GM21529 (cell line): ENCODE data around the gene GBGT1.
"Not testable (repeated sequence)": the region's sequence is repeated elsewhere in the genome, so short reads cannot be mapped to it uniquely, and the experiment has no call there.

ENCODE experiments used
- ATAC-seq: cut with Tn5 transposase; IDR thresholded peaks from one replicate; pipeline ENCODE4 v1.9.1; 2021; ENCODE audit not compliant: unreplicated experiment

GBGT1 gene

DNA sequence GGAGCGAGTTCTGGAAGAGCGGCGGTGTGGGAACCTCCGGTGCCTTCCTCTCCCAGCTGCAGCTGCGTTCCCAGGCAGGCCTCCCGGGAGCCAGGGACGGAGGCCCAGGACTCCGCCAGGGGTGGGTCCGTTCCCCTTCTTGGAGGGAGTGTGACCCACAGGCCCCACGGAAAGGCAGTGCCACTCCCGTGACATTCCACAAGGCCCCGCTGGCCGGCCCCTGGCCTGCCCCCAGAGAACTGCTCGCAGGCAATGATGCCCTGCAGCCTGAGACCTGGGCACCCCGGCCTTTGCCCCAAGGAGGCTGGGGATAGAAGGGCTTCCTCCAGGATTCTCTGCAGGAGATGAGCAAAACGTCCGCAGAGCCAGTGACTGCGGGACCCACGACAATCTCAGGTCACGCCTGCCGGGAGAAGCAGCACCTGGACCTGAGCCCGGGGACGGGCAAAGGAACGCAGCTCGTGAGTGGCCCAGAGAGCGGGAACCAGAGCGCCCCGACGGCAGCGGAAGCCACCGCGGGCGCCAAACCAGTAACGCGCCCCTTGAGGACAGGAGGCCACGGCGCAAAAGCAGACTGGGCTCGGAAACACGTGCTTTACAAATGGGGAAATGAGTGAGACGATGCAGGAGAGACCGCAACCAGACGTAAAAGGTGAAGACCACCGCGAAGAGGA is 36.1 kb upstream of the GBGT1 start:
- ATAC-seq = no peak

DNA sequence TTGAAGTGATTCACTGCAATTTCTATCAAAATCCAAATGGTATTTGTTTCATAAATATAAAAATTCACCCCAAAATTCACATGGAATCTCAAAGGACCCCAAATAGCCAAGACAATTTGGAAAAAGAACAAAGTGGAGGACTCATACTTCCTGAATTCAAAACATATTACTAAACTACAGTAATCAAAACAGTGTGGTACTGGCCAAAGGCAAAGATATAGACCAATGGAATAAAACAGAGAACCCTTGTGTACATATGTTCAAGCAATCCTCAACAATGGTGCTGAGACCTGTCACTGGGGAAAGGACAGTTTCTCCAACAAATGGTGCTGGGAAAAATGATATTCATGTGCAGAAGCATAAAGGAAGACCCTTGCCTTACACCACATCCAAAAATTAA is 31.3 kb upstream of the GBGT1 start:
- ATAC-seq = no peak

DNA sequence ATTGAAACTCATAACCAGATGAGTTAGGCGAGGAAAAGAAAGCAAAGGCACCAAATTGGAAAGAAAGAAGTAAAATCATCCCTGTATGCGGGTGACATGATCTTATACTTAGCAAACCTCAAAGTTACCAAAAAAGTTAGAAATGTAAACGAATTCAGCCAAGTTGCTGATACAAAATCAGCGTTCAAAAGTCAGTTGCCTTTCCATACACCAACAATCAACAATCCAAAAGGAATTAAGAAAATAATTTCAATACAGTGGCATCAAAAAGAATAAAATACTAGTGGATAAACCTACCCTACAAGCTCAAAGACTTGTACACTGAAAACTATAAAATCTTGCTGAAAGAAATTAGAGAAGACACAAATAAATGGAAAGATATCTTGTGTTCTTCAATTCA is 30.9 kb upstream of the GBGT1 start:
- no peak for ATAC-seq

DNA sequence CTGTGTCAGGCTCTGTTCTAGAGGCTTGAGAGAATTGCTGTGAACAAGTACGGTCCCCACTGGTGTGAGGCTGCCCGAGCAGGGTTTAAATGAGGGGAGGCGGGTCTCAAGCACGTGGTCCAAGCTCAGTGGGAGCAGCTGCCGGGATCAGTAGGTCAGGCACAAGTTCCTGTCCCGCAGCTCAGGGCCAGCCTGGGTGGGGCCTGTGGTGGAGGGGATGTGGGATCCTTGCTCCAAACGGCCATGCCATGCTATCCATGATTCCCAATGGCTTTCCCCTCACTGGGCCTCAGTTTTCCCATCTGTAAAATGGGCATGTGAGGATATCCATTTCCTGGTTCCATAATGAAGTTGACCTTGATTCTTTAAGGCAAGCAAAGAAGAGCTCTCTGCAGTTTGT is 28.3 kb upstream of the GBGT1 start:
- no peak for ATAC-seq

DNA sequence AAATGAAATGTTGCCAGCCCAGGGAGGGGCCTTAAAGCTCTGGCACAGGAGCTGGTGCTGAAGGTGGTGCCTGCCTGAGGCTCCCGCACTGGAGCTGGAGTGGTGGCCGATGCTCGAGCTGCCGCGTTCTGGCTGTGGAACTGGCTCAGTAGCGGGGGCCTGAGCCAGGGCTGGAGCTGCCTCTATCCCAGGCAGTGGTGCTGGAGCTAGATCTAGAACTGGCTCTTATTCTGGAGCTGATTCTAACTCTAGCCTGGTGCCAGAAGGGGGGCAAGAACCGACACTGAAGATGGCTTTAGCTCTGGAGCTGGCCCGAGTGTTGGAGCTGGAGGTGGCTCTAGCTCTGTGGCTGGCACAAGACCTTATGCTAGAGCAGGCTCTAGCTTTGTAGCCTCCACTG is 26.1 kb upstream of the GBGT1 start:
- no peak for ATAC-seq

DNA sequence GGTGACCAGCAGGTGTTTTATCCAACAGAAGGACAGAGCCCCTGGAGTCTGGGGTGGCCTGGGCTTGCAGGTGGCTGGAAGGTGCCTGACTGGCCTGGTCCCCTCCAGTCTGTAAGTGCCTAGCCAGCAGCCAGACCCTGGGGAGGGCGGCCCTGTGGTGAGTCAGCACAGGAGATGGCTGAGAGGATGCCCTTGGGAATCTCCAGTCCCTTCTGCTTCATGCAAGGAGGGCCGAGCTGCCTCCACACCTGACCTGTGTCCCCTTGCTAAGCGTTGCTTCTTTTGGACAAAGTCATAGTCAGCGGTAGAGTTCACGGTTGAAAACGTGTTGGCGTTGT is 25.1 kb upstream of the GBGT1 start:
- no peak for ATAC-seq

DNA sequence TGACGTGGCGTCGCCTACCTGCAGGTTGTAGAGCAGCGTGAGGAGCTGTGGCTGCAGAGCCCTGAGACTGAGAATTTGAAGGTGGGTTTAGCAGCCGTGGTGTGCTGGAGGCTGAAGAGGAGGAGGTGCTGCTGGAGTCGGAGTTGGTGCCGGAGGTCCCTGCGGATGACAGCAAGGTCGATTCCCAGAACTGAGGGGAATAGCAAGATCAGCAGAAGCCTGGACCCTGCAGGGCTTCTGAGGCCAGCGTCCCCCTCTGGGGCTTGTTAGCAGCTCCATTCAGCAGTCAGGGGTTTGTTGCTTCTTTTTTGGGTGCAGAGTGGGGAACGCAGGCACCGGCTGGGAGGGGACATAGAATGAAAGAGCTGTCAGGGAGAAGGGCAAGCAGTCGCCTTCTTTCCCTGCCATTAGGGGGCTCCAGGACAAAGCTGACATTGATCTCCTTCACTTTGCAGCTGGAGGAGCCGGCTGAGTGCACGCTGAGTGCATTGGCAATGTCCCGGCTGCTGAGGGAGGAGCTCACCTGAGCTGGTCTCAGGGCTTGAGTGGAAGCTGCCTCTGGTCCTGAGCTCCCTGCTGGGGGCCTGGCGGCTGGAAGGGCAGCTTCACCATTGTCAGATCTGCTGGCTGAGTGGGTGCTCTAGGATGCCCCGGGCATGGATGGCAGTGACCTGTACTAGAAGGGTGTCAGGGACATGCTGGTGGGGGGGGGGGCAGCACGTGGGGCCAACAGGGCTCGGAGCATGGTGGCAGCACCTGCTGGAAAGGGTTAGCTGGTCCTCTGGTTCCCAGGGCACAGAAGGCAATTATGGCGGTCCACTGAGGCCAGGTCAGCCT is 24.5 kb upstream of the GBGT1 start:
- ATAC-seq = no peak

DNA sequence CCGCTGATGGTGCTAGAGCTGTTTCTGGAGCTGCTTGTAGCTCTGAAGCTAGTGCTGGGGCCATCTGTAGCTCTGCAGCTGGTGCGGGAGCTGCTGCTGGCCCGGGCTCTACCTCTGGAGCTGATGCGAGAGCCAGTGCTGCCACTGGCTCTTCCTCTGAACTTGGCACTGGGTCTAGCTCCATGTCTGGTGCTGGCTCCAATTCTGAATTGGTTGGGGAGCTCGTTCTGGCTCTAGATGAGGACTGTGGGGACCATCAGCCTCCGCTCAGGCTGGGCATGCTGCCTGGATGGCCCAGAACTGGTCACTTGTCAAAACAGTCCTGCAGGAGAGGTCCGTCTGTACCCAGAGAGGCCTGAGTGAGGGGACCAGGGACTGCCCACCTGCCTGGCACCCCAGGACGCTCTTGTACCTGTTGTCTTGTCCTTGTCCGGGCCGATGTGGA is 23.9 kb upstream of the GBGT1 start:
- ATAC-seq = no peak

DNA sequence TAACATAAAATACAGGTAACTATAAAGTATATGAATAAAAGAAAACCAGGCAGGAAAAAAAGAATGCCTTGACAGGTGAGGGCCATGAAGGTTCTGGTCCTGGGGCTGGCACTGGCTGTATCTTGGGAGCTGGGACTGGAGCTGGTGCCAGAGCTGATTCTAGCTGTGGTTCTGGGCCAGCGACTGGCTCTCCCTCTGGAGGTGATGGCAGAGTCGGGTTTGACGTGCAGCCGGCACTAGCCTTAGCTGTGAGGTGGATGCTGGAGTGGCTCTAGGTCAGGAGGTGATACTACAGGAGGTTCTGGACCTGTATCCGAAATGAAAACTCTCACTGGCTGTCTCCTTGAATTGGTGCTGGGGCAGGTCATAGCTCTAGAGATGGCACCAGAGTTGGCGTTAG is 23.0 kb upstream of the GBGT1 start:
- no peak for ATAC-seq

DNA sequence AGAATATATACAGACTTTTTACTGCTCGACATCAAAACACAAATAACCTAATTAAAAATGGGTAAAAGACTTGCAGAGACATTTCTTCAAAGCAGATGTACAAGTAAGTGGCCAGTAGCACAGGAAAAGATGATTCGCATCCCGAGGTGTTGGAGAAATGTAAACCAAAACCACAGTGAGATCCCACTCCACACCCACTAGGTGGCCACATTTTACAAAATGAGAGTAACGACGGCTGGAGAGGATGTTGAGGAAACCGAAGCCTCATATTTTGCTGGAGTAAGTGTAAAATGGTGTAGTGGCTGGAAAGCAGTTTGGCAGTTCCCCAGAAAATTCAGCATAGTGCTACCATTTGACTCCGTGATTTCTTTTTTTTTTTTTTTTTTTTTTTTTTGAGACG is 21.3 kb upstream of the GBGT1 start:
- no peak for ATAC-seq

DNA sequence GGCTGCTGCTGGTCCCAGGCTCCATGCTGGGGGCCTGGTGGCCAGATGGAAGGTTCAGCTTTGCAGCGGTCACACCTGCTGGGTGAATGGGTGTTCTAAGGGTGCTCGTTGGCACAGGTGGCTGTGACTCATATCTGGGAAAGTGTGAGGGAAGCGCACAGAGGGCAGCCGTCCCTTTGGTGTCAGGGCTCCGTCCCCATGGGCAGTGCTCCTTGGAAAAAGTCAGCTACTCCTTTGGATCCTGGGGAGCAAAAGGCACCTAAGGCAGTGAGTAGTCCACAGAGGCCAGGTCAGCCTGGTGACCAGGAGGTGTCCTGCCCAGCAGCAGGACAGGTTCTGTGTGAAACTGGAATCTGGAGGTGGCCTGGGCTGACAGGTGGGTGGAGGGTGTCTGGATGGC is 18.4 kb upstream of the GBGT1 start:
- no peak for ATAC-seq

DNA sequence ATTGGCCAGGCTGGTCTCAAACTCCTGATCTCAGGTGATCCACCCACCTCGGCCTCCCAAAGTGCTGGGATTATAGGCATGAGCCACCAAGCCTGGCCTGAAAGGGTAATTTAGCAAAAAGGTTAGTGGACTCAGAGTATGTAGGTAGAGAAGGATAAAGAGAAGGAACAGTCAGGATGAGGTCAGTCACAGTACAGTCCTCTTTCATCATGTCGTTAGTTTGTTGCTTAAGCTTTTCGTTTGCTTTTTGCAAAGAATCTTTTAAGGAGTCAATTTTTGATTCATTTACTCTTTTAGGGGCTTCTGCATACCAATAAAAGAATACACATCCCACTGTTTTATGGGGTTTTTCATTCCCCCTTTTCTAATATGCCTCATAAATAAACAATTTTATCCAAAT is 17.8 kb upstream of the GBGT1 start:
- no peak for ATAC-seq

DNA sequence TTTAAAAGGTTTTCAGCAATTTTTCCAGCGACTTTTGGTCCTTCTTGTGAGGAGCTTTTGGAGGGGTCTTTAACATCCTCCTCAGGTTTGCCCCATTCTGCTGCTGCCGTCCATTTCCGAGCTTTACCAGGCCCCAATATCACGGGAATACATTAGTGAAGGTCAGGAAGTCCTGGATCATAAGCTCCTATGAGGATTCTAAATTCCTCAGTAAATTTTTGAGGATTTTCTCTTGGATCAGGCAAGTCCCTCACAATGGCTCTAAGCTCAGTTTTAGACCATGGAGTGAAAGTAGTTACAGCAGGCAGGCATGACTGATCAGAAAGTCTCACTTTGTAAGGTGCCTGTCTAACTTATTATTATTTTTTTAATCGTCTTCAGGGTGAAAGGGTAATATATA is 17.2 kb upstream of the GBGT1 start:
- ATAC-seq = no peak

DNA sequence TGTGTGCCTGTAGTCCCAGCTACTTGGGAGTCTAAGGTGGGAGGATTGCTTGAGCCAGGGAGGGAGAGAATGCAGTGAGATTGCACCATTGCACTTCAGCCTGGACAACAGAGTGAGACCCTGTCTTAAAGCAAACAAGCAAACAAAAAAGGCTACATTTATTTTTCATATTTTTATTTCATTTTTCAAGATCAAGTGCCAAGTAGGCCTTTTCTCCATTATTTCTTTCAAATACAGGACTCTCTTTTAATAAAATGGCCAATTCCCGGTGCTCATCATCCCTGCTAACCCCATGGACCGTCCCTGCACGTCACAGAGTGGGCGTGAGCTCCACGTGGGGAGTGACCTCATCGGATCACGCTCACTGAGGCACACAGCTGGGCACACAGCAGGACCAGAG is 9.3 kb upstream of the GBGT1 start:
- no peak for ATAC-seq

DNA sequence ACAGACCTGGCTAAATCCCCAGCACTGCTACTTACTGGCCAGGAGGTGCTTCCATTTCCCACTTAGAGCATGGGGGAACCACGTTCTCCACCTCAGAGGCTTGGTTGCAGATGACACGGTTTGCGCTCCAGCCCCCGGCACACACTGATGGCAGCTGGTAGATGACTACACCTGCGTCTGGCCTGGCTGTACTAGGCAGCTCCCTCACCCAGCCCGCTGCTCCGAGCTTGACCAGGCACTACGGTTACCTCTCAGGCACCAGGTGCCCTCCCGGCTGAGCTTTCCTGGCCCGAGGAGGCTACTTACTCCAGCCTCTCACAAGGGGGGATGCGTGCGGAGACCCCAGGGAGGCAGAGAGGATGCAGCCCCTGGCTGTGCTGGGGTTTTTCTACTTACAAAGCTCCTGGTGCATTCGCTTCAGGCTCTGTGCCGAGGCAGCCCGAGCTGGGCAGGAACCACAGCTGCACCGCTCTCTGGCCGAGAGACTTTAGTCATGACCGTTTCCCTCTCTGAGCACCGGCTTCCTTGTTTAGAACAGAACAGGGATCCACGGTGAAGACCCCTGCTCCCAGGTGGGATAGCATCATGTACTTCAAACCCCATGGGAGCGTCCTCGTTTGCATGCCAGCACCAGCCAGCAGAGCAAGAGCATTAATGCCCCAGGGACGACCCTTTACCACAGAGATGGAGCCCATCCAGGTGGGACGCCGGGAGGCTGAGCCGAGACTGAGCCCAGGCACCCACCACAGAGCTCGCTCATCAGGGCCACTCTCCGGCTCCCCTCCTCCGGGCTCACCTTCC is 7.6 kb upstream of the GBGT1 start:
- no peak for ATAC-seq

DNA sequence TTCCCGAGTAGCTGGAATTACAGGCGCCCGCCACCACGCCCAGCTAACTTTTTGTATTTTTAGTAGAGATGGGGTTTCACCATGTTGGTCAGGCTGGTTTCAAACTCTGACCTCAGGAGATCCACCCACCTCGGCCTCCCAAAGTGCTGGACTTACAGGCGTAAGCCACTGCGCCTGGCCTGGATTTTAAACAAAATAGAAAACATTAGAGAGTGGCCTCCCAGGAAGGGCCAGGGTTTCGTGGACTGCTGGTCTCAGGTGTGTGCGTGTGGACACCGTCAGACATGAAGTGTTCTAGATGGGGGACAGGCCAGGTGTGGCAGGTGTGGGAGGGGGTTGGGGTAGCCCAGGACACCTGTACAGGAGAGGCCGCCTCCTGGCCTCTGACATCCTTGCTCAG is 7.0 kb upstream of the GBGT1 start:
- ATAC-seq = no peak

DNA sequence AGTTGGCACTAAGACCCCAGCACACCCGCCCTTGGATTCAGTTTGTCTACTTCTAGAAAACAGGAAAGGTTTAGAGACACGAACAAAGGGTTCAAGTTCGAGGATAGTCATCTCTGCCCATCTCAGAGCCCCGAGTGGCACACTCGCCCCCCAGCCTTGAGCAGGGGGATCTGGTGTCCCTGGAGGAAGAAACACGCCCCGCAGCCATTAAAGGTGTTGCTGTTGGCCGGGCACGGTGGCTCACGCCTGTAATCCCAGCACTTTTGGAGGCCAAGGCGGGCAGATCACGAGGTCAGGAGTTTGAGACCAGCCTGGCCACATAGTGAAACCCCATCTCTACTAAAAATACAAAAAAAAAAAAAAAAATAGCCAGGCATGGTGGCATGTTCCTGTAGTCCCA is 6.0 kb upstream of the GBGT1 start:
- not testable (repeated sequence) for ATAC-seq

DNA sequence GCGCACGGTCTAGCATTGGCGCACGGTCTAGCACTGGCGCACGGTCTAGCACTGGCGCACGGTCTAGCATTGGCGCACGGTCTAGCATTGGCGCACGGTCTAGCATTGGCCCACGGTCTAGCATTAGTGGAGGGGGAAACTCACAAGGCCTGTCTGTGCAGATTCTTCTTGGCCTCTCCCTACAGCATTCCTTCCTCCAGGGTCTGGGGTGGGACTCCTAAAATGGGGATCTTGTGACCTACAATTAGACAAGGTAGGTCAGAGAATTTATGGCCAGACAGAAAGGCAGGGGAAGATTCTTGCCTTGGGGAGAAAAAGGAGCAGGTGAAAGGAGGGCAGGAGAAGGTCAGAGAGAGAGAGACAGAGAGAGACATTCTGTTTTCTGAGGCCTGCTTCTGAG is 5.4 kb upstream of the GBGT1 start:
- ATAC-seq = no peak

DNA sequence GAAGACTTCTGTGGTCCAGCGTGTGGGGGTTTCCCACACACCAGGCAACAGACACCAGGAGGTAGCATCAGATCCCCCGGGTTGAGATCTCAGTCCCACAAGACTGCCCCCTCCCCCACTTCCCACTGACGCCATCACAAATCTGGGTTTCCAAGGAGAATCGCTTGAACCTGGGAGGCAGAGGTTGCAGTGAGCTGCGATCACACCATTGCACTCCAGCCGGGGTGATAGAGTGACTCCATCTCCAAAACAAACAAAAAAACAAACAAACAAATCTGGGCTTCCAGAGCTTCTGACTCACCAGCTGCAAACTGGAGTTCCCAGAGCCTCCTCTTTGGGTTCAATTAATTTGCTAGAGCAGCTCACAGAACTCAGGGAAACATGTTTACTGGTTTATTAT is 4.7 kb upstream of the GBGT1 start:
- ATAC-seq = no peak

DNA sequence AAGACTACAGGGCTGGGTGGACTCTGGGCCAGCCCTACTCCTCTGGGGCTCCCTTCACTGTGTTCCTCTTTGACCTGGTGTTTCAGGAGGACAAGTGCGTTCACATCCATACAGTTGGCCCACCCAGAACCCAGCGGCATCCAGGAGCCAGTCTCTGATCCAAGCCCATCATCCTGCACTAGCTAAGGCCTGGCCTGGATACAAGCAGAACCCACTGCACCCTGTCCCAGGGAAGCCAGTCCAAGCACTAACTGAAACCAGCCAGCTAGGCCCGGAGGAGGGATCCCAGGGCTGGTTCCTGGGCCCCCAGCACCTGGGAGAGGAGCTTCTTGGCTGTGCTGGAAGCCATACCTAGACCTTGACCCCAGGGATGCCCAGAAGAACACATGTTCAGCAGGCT is 4.1 kb upstream of the GBGT1 start:
- no peak for ATAC-seq

DNA sequence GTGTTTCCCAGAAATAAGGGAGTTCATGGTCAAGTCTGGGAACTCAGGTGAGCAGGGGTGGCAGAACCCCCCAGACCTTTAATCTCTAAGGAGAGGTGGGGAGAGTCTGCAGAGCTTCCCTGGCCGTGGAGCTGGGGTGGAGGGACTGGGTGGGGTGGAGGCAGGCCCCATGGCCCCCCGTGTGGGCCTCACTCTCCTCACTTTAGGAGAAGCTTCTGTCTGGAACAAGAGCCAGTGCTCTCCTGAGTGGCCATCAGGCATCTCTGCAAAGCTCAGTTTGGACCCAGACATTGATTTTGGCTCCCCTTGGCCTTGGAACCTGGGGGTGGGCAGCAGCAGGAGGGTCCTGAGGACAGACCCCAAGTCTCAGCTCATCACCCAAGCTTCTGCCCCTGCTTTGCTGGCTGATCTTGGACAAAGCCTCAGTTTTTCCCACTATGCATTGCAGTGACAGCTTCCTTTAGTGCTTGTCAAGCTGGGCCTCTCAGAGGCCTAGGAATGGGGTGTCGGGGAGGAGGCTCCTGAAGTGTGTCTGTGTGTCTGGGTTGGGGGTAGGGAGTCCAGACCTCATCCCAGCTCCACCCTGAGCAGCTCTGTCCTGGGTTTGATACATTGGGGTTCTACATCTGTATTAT is 3.5 kb upstream of the GBGT1 start:
- ATAC-seq = no peak

DNA sequence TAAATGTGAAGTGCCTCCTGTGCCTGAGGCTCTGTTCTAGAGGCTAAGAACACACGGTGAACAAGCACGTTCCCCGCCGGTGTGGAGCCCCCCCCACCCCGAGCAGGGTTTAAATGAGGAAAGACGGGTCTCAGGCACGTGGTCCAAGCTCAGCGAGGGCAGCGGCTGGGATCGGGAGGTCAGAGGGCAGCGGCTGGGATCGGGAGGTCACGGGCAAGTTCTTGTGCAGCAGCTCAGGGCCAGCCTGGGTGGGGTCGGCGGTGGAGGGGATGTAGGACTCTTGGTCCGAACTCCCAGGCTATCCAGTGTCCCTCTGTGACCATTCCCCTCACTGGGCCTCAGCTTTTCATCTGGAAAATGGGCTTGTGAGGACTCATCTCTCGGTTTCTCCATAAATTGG is 2.7 kb upstream of the GBGT1 start:
- ATAC-seq = no peak
